GM12878 (cell line): ENCODE measurements around the gene C10orf105. TPM values are rescaled to one million over a fixed set of nuclear protein-coding genes. Genes with fewer than 3 reads are reported as not detected.

ENCODE experiments used
- ATAC-seq: fragments of 200-7000 bp; cut with Tn5 transposase; 3 replicates; pipeline ENCODE4 v1.9.1; 2020; ENCODE audit warnings: mild to moderate bottlenecking, moderate library complexity
- BruUV-seq: library from RNA; stranded (reverse); fragments of 400-500 nt; replicated peaks from 2 replicates; lab custom pipeline; 2021; lab: Mats Ljungman, UMichigan
- CTCF ChIA-PET: fragments of 300-600 bp; sonication (Branson Sonifier 250); formaldehyde crosslinking; extraction: SDS; loops from one replicate; lab custom pipeline; 2021; ENCODE audit warnings: inconsistent platforms; lab: Yijun Ruan, JAX
- POLR2A ChIA-PET: fragments of 350-600 bp; formaldehyde crosslinking; extraction: SDS; loops from one replicate; lab custom pipeline; 2021; ENCODE audit warnings: inconsistent platforms; lab: Charles Lee
- RAD21 ChIA-PET: fragments of 300-600 bp; sonication (Branson Sonifier 250); formaldehyde crosslinking; loops from one replicate; lab custom pipeline; 2023; ENCODE audit warnings: antibody characterized with exemption; ENCODE audit not compliant: unreplicated experiment; lab: Charles Lee
- SMC1A ChIA-PET: fragments of 300-600 bp; sonication (Branson Sonifier 250); formaldehyde crosslinking; loops from one replicate; lab custom pipeline; 2023; ENCODE audit not compliant: unreplicated experiment, uncharacterized antibody; lab: Charles Lee
- DNase-seq: peaks from one replicate; pipeline ENCODE4 v3.0.0-alpha.2; 2011; ENCODE audit warnings: low read depth, low spot score
- FAIRE-seq: peaks from 3 replicates; lab custom pipeline; 2011; peaks lifted over from hg19 to GRCh38; lab: Jason Lieb, UNC
- H2AFZ ChIP-seq: 2 replicates; pipeline ENCODE4 v1.6.0; 2011; ENCODE audit warnings: low read depth, low read length, control low read depth; ENCODE audit not compliant: control insufficient read depth
- H3K27ac ChIP-seq: 2 replicates; pipeline ENCODE4 v1.5.1; 2011; ENCODE audit warnings: control low read depth; ENCODE audit not compliant: control insufficient read depth, insufficient read depth
- H3K27me3 ChIP-seq, 2 experiments: replicated peaks in 1 of 2; 2 replicates each; pipeline versions ENCODE4 v1.6.0 to v1.6.1; 2011; ENCODE audit warnings: low read length in 1 of 2; ENCODE audit not compliant: control insufficient read depth in 2 of 2, insufficient read depth in 2 of 2
- H3K36me3 ChIP-seq, 2 experiments: 2 replicates each; pipeline ENCODE4 v1.5.1; 2011; ENCODE audit warnings: low read length in 1 of 2; ENCODE audit not compliant: control insufficient read depth in 2 of 2, insufficient read depth in 2 of 2
- H3K4me1 ChIP-seq: 2 replicates; pipeline ENCODE4 v1.6.1; 2011; ENCODE audit warnings: mild to moderate bottlenecking, low read length, moderate library complexity, mixed read lengths; ENCODE audit not compliant: control insufficient read depth, insufficient read depth
- H3K4me2 ChIP-seq: 2 replicates; pipeline ENCODE4 v1.6.0; 2011; ENCODE audit warnings: control low read depth; ENCODE audit not compliant: control insufficient read depth, insufficient read depth
- H3K4me3 ChIP-seq: fragments of 200-600 bp; sonication (generic); 2 replicates; pipeline ENCODE4 v1.5.1; 2016
- H3K79me2 ChIP-seq: 2 replicates; pipeline ENCODE4 v1.6.0; 2011; ENCODE audit warnings: low read length; ENCODE audit not compliant: control insufficient read depth, insufficient read depth
- H3K9ac ChIP-seq: 2 replicates; pipeline ENCODE4 v1.8.0; 2011; ENCODE audit warnings: low read length, control low read depth, mixed read lengths; ENCODE audit not compliant: control insufficient read depth, insufficient read depth
- H3K9me3 ChIP-seq: replicated peaks from 3 replicates; pipeline ENCODE4 v1.5.1; 2011; ENCODE audit warnings: mild to moderate bottlenecking, low read length; ENCODE audit not compliant: control insufficient read depth, insufficient read depth
- H4K20me1 ChIP-seq: 2 replicates; pipeline ENCODE4 v1.6.0; 2011; ENCODE audit not compliant: control insufficient read depth, insufficient read depth
- BACH1 ChIP-seq: fragments of 450-650 bp; IDR thresholded peaks from 2 replicates; pipeline ENCODE4 v1.6.1; 2017; ENCODE audit warnings: mild to moderate bottlenecking, borderline replicate concordance
- BRCA1 ChIP-seq: IDR thresholded peaks from 2 replicates; pipeline ENCODE4 v1.6.1; 2011; ENCODE audit warnings: low read depth, low read length, improper control_type of control experiment
- CBFB ChIP-seq: IDR thresholded peaks from 2 replicates; pipeline ENCODE4 v1.6.1; 2016; ENCODE audit warnings: antibody characterized with exemption, low read depth
- CHD4 ChIP-seq: fragments of 200-600 bp; sonication (generic); IDR thresholded peaks from 2 replicates; pipeline ENCODE4 v1.6.1; 2016; ENCODE audit warnings: mild to moderate bottlenecking
- HDAC6 ChIP-seq: fragments of 200-600 bp; sonication (generic); IDR thresholded peaks from one replicate; pipeline ENCODE4 v1.8.0; 2017; ENCODE audit warnings: antibody characterized with exemption; ENCODE audit not compliant: unreplicated experiment
- JUNB ChIP-seq: IDR thresholded peaks from 2 replicates; pipeline ENCODE4 v1.6.1; 2016; ENCODE audit warnings: antibody characterized with exemption, mild to moderate bottlenecking
- NFYB ChIP-seq: IDR thresholded peaks from 2 replicates; pipeline ENCODE4 v1.6.1; 2011; ENCODE audit warnings: low read depth, mild to moderate bottlenecking, low read length, improper control_type of control experiment, moderate library complexity; ENCODE audit not compliant: insufficient read depth
- RB1 ChIP-seq: fragments of 450-650 bp; formaldehyde crosslinking; IDR thresholded peaks from 2 replicates; pipeline ENCODE4 v1.6.1; 2017; ENCODE audit warnings: mild to moderate bottlenecking, borderline replicate concordance
- RELA ChIP-seq: fragments of 450-650 bp; IDR thresholded peaks from 2 replicates; pipeline ENCODE4 v1.8.0; 2014; ENCODE audit warnings: borderline replicate concordance; ENCODE audit not compliant: partially characterized antibody
- SMARCA5 ChIP-seq: fragments of 450-650 bp; IDR thresholded peaks from 2 replicates; pipeline ENCODE4 v1.6.1; 2017; ENCODE audit warnings: mild to moderate bottlenecking
- SRF ChIP-seq, 2 experiments: IDR thresholded peaks; 2 replicates each; pipeline ENCODE4 v1.6.1; 2011; ENCODE audit warnings: low read depth in 2 of 2, low read length in 2 of 2, mild to moderate bottlenecking in 1 of 2, moderate library complexity in 1 of 2
- STAT3 ChIP-seq: IDR thresholded peaks from 2 replicates; pipeline ENCODE4 v1.6.1; 2011; ENCODE audit warnings: low read depth, low read length, improper control_type of control experiment
- ZNF217 ChIP-seq: fragments of 450-650 bp; IDR thresholded peaks from 2 replicates; pipeline ENCODE4 v1.6.1; 2017; ENCODE audit warnings: antibody characterized with exemption, mild to moderate bottlenecking
- ZSCAN29 ChIP-seq: fragments of 450-650 bp; IDR thresholded peaks from 2 replicates; pipeline ENCODE4 v1.6.1; 2017; ENCODE audit warnings: mild to moderate bottlenecking, moderate library complexity
- ZZZ3 ChIP-seq: IDR thresholded peaks from 2 replicates; pipeline ENCODE4 v1.6.1; 2011; ENCODE audit warnings: low read depth; ENCODE audit not compliant: control insufficient read depth, insufficient read length
- WGBS: methylation state at CpG from one replicate; pipeline ENCODE4 v1.1.6; 2016; ENCODE audit warnings: low lambda C conversion rate; ENCODE audit not compliant: insufficient replicate concordance, insufficient coverage; ENCODE audit errors: missing lambda C conversion rate; 5-methylcytosine and 5-hydroxymethylcytosine counted together
- in situ Hi-C: fragments of 300-500 bp; cut with MboI; formaldehyde crosslinking; loops from 9 replicates; pipeline ENCODE4 v1.14.3; 2018; ENCODE audit warnings: mixed read lengths
- intact Hi-C: fragments of 100-400 bp; cut with micrococcal nuclease; formaldehyde crosslinking; loops from one replicate; pipeline ENCODE4 v1.14.2; 2022; ENCODE audit not compliant: unreplicated experiment
- polyA plus RNA-seq, 11 experiments: library from polyadenylated mRNA; depleted of rRNA in 4 of 11; unstranded in 6 of 11; stranded (reverse) in 5 of 11; fragments of >200 nt; fragmentation: Nextera tagmentation in 4 of 11; fragmentation: Illumina TruSeq in 1 of 11; extraction: Ambion mirVana in 4 of 11; extraction: Trizol in 1 of 11; gene quantifications; 1 replicate in 1 of 11; 2 replicates in 10 of 11; pipeline versions ENCODE4 v1.2.1 to v1.2.3, GENCODE V29; 2011 to 2016; ENCODE audit warnings: inconsistent platforms in 2 of 11, missing spikeins in 2 of 11, low read depth in 1 of 11
- total RNA-seq, 4 experiments: library from RNA; depleted of rRNA in 3 of 4; stranded (reverse); fragments of >200 nt in 3 of 4; fragmentation: Illumina TruSeq in 1 of 4; extraction: Trizol in 1 of 4; gene quantifications; 2 replicates each; pipeline versions ENCODE4 v1.2.1 to v1.2.3, GENCODE V29; 2013 to 2021
- TF ChIP-seq, protein P1 (sequence below): fragments of 450-650 bp; IDR thresholded peaks from 2 replicates; pipeline ENCODE4 v1.6.1; 2018; ENCODE audit warnings: borderline replicate concordance, mild to moderate bottlenecking; ENCODE audit not compliant: partially characterized antibody
- TF ChIP-seq, protein P2 (sequence below): IDR thresholded peaks from 2 replicates; pipeline ENCODE4 v1.6.1; 2012; ENCODE audit warnings: low read depth, low read length, improper control_type of control experiment

The C10orf105 gene
- total and polyA plus RNA-seq, 10 of the 15 experiments (the other 5 are each of a cell fraction or from before 2014, with no cell fraction given) = 0.04 to 0.06 (median 0.05) TPM; not detected in 7

DNA sequence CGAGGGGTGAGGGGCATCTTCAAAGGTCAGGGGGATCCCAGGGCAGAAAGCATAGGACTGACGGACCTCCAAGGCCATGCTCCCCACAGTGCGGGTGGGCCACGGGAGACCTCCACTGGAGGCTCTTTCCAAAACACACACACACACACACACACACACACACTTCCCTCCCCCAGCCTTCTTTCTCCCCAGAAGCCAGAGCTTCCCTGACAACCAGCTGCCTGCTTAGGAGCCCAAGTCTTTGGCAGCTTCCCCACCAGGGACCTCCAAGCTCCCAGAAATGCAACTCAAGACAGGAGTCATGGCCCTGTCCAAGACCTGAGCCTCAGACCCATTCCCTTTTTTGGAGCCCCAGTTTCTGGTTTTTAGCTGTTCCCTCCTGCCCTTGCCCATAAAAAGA lies 710 bp upstream of the C10orf105 start (continued):
- no peak for TF ChIP-seq CHD4
- no peak for TF ChIP-seq RELA

DNA sequence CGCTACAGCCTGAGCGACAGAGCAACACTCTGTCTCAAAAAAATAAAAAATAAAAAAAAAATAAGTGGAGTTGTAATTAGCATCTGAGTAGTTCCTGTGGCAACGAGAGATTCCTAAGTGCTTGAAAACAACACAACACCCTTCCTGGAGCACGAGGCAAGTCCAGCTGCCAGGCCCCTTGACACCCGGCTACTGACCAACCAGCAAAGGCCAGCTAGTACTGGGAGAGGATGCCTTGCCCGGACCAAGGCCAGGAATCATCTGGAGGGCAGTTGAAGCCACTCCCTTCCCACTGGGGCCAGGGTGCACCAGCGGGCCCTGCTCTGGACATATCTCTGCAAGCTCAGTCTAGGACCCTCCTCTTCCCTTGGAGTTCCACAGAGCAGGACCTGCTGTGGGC lies 536 bp downstream of the C10orf105 start:
- no peak overlapping the region for H3K27ac ChIP-seq
- ATAC-seq = no peak
- BruUV-seq = no TSS peak
- POLR2A ChIA-PET = no interaction called here
- no peaks in the 10 kb centered on the region for H3K9me3 ChIP-seq
- H2AFZ ChIP-seq = no peak overlapping the region
- SMC1A ChIA-PET = interaction anchor here (1.3 kb wide), 1 partner anchor 55 kb away, joined by 4 read pairs; the partner anchor contains the start of gene VSIR
- H3K4me3 ChIP-seq = no peak overlapping the region
- no peak overlapping the region for H3K9ac ChIP-seq
- no peak for DNase-seq
- no peak for FAIRE-seq
- no peaks in the 10 kb centered on the region for H4K20me1 ChIP-seq
- TF ChIP-seq, protein P1, sequence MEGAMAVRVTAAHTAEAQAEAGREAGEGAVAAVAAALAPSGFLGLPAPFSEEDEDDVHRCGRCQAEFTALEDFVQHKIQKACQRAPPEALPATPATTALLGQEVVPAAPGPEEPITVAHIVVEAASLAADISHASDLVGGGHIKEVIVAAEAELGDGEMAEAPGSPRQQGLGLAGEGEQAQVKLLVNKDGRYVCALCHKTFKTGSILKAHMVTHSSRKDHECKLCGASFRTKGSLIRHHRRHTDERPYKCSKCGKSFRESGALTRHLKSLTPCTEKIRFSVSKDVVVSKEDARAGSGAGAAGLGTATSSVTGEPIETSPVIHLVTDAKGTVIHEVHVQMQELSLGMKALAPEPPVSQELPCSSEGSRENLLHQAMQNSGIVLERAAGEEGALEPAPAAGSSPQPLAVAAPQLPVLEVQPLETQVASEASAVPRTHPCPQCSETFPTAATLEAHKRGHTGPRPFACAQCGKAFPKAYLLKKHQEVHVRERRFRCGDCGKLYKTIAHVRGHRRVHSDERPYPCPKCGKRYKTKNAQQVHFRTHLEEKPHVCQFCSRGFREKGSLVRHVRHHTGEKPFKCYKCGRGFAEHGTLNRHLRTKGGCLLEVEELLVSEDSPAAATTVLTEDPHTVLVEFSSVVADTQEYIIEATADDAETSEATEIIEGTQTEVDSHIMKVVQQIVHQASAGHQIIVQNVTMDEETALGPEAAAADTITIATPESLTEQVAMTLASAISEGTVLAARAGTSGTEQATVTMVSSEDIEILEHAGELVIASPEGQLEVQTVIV = no peak
- TF ChIP-seq ZZZ3 (no peak), STAT3 (no peak), RB1 (no peak), CBFB (no peak), HDAC6 (no peak), ZSCAN29 (no peak), BACH1 (no peak), SMARCA5 (no peak), SRF (IDR thresholded peaks at IDR 0.05; ENCODE audit: low read depth in 2 of 2, low read length in 2 of 2) (no peak), JUNB (no peak), BRCA1 (no peak), NFYB (no peak), ZNF217 (no peak)
- TF ChIP-seq, protein P2, sequence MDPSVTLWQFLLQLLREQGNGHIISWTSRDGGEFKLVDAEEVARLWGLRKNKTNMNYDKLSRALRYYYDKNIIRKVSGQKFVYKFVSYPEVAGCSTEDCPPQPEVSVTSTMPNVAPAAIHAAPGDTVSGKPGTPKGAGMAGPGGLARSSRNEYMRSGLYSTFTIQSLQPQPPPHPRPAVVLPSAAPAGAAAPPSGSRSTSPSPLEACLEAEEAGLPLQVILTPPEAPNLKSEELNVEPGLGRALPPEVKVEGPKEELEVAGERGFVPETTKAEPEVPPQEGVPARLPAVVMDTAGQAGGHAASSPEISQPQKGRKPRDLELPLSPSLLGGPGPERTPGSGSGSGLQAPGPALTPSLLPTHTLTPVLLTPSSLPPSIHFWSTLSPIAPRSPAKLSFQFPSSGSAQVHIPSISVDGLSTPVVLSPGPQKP = no peak
- H3K79me2 ChIP-seq = no peaks in the 10 kb centered on the region
- WGBS = 49% methylated on average over 7 of the region's 7 CpGs
- no peak overlapping the region for H3K4me2 ChIP-seq
- in situ Hi-C loops (no loop called here), intact Hi-C loops (no loop called here)
- CTCF ChIA-PET = interaction anchor here (0.6 to 1.7 kb wide), 5 partner anchors 10 to 110 kb away, joined by 3 to 7 read pairs (median 4); no protein-coding TSS in a partner anchor
- no peaks in the 10 kb centered on the region for H3K36me3 ChIP-seq
- no peaks in the 10 kb centered on the region for H3K27me3 ChIP-seq
- RAD21 ChIA-PET = interaction anchor here (0.8 kb wide), 1 partner anchor 177 kb away, joined by 3 read pairs; no protein-coding TSS in a partner anchor
- H3K4me1 ChIP-seq = peaks cover 10% of the 10 kb centered on the region
